A549 (cell line): Measurements from ENCODE around the gene GSTP1.
"Not testable (repeated sequence)": the region's sequence is repeated elsewhere in the genome, so short reads cannot be mapped to it uniquely, and the experiment has no call there.

ENCODE experiments used
- BHLHE40 ChIP-seq: IDR thresholded peaks from 2 replicates; pipeline ENCODE4 v1.6.1; 2012; ENCODE audit warnings: low read depth, low read length, inconsistent platforms
- CBX8 ChIP-seq: fragments of 200-600 bp; sonication (generic); IDR thresholded peaks from 2 replicates; pipeline ENCODE4 v1.6.1; 2016
- CEBPB ChIP-seq, 2 experiments: fragments of >200 bp in 1 of 2; sonication (Bioruptor Twin) in 1 of 2; formaldehyde crosslinking in 1 of 2; IDR thresholded peaks; 2 replicates each; pipeline ENCODE4 v1.6.1; 2012 to 2016
- CHD4 ChIP-seq: fragments of 200-600 bp; sonication (generic); IDR thresholded peaks from 2 replicates; pipeline ENCODE4 v1.6.1; 2016; ENCODE audit warnings: antibody characterized with exemption, mild to moderate bottlenecking, borderline replicate concordance
- HDAC2 ChIP-seq: fragments of 200-600 bp; sonication (generic); IDR thresholded peaks from 2 replicates; pipeline ENCODE4 v1.6.1; 2016
- MYC ChIP-seq: IDR thresholded peaks from 2 replicates; pipeline ENCODE4 v1.6.1; 2012; ENCODE audit warnings: mild to moderate bottlenecking, inconsistent platforms, low read length, improper control_type of control experiment, borderline replicate concordance
- PBX3 ChIP-seq: IDR thresholded peaks from 2 replicates; pipeline ENCODE4 v1.6.1; 2012
- POLR2A ChIP-seq: IDR thresholded peaks from 2 replicates; pipeline ENCODE4 v1.6.1; 2012; ENCODE audit warnings: mild to moderate bottlenecking, low read length
- RCOR1 ChIP-seq: fragments of 150-350 bp; IDR thresholded peaks from 2 replicates; pipeline ENCODE4 v1.6.1; 2014; ENCODE audit warnings: antibody characterized with exemption, low read length, low read depth
- SMC3 ChIP-seq: fragments of >200 bp; sonication (Bioruptor Twin); formaldehyde crosslinking; IDR thresholded peaks from 3 replicates; pipeline ENCODE4 v1.6.1; 2018; ENCODE audit warnings: inconsistent platforms
- TF ChIP-seq, protein P1 (sequence below): fragments of >200 bp; sonication (Bioruptor Twin); formaldehyde crosslinking; IDR thresholded peaks from 3 replicates; pipeline ENCODE4 v1.5.1; 2016
- TF ChIP-seq, protein P2 (sequence below): fragments of 150-350 bp; IDR thresholded peaks from 2 replicates; pipeline ENCODE4 v1.6.1; 2014; ENCODE audit warnings: low read depth, mild to moderate bottlenecking, low read length

DNA sequence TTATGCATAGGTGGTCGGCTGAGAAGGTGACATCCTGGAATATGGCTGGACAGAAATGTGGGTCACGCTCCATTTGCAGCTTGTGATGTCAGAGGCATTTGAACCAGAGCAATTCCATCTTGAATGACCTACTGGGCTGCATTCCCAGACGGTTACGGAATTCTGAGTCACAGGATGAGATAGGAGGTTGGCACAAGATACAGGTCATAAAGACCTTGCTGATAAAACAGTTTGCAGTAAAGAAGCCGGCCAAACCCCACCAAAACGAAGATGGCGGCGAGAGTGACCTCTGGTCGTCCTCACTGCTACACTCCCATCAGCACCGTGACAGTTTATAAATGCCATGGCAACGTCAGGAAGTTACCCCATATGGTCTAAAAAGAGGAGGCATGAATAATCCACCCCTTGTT, 19.9 kb upstream of the GSTP1 start:
- TF ChIP-seq RCOR1, MYC, BHLHE40, SMC3, POLR2A, HDAC2, CBX8, CHD4, PBX3: not testable (repeated sequence)
- TF ChIP-seq, protein P1, sequence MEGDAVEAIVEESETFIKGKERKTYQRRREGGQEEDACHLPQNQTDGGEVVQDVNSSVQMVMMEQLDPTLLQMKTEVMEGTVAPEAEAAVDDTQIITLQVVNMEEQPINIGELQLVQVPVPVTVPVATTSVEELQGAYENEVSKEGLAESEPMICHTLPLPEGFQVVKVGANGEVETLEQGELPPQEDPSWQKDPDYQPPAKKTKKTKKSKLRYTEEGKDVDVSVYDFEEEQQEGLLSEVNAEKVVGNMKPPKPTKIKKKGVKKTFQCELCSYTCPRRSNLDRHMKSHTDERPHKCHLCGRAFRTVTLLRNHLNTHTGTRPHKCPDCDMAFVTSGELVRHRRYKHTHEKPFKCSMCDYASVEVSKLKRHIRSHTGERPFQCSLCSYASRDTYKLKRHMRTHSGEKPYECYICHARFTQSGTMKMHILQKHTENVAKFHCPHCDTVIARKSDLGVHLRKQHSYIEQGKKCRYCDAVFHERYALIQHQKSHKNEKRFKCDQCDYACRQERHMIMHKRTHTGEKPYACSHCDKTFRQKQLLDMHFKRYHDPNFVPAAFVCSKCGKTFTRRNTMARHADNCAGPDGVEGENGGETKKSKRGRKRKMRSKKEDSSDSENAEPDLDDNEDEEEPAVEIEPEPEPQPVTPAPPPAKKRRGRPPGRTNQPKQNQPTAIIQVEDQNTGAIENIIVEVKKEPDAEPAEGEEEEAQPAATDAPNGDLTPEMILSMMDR = not testable (repeated sequence)
- TF ChIP-seq CEBPB (IDR thresholded peaks at IDR 0.05) = peak in 1 of 2 experiments; percentile 24; a peak in 1 of 4 replicates
- TF ChIP-seq, protein P2, sequence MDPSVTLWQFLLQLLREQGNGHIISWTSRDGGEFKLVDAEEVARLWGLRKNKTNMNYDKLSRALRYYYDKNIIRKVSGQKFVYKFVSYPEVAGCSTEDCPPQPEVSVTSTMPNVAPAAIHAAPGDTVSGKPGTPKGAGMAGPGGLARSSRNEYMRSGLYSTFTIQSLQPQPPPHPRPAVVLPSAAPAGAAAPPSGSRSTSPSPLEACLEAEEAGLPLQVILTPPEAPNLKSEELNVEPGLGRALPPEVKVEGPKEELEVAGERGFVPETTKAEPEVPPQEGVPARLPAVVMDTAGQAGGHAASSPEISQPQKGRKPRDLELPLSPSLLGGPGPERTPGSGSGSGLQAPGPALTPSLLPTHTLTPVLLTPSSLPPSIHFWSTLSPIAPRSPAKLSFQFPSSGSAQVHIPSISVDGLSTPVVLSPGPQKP = not testable (repeated sequence)
